Measurements from ENCODE around the gene TMEM101. TPM values are rescaled to one million over a fixed set of nuclear protein-coding genes. Genes with fewer than 3 reads are reported as not detected.

Gene TMEM101
- total RNA-seq, 4 donors from 2014 or later: 33.6 to 56.9 (median 45.0) TPM

DNA sequence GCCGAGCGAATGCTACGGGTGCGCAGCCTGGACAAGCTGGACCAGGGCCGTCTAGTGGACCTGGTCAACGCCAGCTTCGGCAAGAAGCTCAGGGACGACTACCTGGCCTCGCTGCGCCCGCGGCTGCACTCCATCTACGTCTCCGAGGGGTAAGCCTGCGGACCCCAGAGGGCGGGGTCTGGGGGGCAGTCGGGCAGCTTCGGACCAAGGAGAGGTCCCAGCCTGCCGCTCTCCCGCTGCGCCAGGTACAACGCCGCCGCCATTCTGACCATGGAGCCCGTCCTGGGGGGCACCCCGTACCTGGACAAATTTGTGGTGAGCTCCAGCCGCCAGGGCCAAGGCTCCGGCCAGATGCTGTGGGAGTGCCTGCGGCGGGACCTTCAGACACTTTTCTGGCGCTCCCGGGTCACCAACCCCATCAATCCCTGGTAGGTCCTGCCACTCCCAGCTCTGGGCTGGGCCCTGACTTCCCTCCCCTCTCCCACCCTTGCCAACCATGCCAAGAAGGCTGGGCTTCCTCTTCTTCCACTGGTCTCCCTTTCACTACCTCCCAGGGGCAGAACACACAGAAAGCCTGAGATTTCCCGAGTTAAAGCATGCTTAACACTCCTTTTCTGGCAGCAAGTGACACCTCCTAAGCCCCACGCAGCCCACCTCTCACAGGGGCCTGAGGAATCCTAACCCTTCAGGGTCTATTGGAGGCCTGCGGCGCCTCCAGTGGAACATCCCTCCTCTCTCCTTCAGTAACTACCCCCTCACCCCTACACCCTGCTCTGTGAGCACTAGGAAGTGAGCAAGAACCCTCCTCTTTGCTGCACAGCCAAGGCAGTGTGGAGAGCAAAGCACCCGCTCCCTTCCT is 7.2 kb downstream of the TMEM101 start:
- Histone ChIP-seq H3K4me1 (peaks cover 28 to 36% of the 10 kb centered on the region in 2 donors), H3K9me3 (no peaks in the 10 kb centered on the region), H3K27ac (peak overlapping the region in 2 of 3 donors; percentile 35 to 71), H3K4me3 (replicated peaks in 1 of 3) (peak overlapping the region; percentile 1 to 37 (median 2)), H3K36me3 (no peaks in the 10 kb centered on the region), H3K27me3 (no peaks in the 10 kb centered on the region)
- TF ChIP-seq, protein P1, sequence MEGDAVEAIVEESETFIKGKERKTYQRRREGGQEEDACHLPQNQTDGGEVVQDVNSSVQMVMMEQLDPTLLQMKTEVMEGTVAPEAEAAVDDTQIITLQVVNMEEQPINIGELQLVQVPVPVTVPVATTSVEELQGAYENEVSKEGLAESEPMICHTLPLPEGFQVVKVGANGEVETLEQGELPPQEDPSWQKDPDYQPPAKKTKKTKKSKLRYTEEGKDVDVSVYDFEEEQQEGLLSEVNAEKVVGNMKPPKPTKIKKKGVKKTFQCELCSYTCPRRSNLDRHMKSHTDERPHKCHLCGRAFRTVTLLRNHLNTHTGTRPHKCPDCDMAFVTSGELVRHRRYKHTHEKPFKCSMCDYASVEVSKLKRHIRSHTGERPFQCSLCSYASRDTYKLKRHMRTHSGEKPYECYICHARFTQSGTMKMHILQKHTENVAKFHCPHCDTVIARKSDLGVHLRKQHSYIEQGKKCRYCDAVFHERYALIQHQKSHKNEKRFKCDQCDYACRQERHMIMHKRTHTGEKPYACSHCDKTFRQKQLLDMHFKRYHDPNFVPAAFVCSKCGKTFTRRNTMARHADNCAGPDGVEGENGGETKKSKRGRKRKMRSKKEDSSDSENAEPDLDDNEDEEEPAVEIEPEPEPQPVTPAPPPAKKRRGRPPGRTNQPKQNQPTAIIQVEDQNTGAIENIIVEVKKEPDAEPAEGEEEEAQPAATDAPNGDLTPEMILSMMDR (IDR thresholded peaks at IDR 0.05): no peak
- TF ChIP-seq POLR2A (IDR thresholded peaks at IDR 0.05): no peak
- WGBS, 2 donors: 12 to 34% methylated on average over 5 to 21 of the region's 37 CpGs
- DNase-seq: peak in 1 of 2 donors; percentile 23
- intact Hi-C loops (cut with DNase I): no loop called here

DNA sequence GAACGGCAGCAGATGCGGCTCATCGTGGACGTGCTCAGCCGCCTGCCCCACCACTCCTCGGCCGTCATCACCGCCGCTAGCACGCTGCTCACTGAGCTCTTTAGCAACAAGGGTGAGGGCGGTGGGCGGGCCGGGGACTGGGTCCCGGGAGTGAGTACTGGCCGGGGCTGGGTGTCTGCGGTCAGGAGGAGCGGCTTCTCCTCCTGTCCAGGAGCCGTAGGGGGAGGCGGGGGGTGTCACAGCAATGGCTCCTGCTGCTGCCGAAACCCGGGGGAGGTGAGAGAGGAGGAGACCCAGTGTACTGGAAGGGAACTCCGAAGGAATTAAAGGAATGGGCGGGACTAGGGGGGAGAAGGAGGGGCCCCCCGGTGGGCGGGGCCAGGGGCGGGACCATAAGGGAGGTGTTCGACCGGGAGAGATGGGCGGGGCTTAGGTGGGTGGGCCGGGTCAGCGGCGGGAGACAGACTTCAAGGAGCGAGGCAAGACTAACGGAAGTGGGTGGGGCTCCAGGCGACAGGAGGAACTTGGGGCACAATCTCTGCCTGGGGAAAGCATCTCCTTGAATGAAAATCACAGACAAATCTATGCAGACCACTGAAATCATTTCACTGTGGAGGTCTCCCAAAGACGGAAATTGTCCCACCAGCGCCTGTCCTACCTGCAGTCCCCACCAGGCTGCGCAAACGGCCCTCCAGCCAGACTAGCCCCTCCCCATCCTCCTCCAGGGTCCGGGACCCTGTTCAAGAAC is 8.0 kb downstream of the TMEM101 start:
- Histone ChIP-seq H3K27ac (peak overlapping the region; percentile 77 to 90 (median 86)), H3K4me1 (peaks cover 28 to 36% of the 10 kb centered on the region in 2 donors), H3K36me3 (no peaks in the 10 kb centered on the region), H3K27me3 (no peaks in the 10 kb centered on the region), H3K4me3 (replicated peaks in 1 of 3) (peak overlapping the region; percentile 4 to 37 (median 36)), H3K9me3 (no peaks in the 10 kb centered on the region)
- peak in 1 of 2 donors; percentile 75 for TF ChIP-seq POLR2A (IDR thresholded peaks at IDR 0.05)
- TF ChIP-seq, protein P1 (IDR thresholded peaks at IDR 0.05): peak in 5 of 6 experiments; percentile 17 to 60 (median 38)
- peak; percentile 100 for DNase-seq
- 0% methylated on average over 21 to 27 of the region's 40 CpGs for WGBS, 2 donors
- intact Hi-C loops (cut with DNase I): no loop called here

- WGBS, 2 donors: 5 to 7% methylated on average over 19 to 21 of the region's 21 CpGs
- H3K9me3 ChIP-seq: no peaks in the 10 kb centered on the region
- DNase-seq: no peak
- no peaks in the 10 kb centered on the region for H3K36me3 ChIP-seq
- peak overlapping the region; percentile 4 to 37 (median 36) for H3K4me3 ChIP-seq (replicated peaks in 1 of 3)
- H3K27ac ChIP-seq: peak overlapping the region; percentile 77 to 90 (median 86)
- peaks cover 28 to 36% of the 10 kb centered on the region in 2 donors for H3K4me1 ChIP-seq
- TF ChIP-seq POLR2A (IDR thresholded peaks at IDR 0.05): no peak
- TF ChIP-seq, protein P1 (IDR thresholded peaks at IDR 0.05): no peak
- H3K27me3 ChIP-seq: no peaks in the 10 kb centered on the region
- intact Hi-C loops (cut with DNase I): no loop called here
These were observed 8.5 kb downstream of the TMEM101 start for GRCh38 chr17:44006272-44006597.

DNA sequence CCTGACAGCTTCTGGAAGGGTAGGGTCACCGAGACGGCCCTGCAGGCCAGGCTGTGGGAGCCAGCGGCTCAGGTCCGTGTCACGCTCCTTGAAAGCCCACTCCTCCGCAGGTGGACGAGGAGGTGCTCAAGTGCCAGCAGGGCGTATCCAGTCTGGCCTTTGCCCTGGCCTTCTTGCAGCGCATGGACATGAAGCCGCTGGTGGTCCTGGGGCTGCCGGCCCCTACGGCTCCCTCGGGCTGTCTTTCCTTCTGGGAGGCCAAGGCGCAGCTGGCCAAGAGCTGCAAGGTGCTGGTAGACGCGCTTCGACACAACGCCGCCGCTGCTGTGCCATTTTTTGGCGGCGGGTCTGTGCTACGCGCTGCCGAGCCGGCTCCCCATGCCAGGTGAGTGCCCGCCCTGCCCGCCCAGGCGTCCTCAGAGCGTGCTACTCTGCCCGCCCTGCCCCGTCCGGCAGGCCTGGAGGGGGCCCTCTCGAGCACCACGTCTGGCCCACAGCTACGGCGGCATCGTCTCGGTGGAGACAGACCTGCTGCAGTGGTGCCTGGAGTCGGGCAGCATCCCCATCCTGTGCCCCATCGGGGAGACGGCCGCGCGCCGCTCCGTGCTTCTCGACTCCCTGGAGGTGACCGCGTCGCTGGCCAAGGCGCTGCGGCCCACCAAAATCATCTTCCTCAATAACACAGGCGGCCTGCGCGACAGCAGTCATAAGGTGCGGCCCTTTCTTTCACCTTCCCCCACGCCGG is 9.1 kb downstream of the TMEM101 start:
- Histone ChIP-seq H3K4me1 (peaks cover 28 to 36% of the 10 kb centered on the region in 2 donors), H3K27ac (peak overlapping the region; percentile 77 to 90 (median 86)), H3K4me3 (replicated peaks in 1 of 3) (peak overlapping the region; percentile 4 to 37 (median 36)), H3K27me3 (no peaks in the 10 kb centered on the region), H3K9me3 (no peaks in the 10 kb centered on the region), H3K36me3 (no peaks in the 10 kb centered on the region)
- intact Hi-C loops (cut with DNase I): no loop called here
- DNase-seq: peak; percentile 86 to 87
- TF ChIP-seq, protein P1 (IDR thresholded peaks at IDR 0.05): peak in 3 of 6 experiments; percentile 15 to 47 (median 37)
- peak; percentile 30 to 62 for TF ChIP-seq POLR2A (IDR thresholded peaks at IDR 0.05)
- 6 to 11% methylated on average over 13 to 34 of the region's 59 CpGs for WGBS, 2 donors
